Measurements from ENCODE around the gene GPR17.

The GPR17 gene

DNA sequence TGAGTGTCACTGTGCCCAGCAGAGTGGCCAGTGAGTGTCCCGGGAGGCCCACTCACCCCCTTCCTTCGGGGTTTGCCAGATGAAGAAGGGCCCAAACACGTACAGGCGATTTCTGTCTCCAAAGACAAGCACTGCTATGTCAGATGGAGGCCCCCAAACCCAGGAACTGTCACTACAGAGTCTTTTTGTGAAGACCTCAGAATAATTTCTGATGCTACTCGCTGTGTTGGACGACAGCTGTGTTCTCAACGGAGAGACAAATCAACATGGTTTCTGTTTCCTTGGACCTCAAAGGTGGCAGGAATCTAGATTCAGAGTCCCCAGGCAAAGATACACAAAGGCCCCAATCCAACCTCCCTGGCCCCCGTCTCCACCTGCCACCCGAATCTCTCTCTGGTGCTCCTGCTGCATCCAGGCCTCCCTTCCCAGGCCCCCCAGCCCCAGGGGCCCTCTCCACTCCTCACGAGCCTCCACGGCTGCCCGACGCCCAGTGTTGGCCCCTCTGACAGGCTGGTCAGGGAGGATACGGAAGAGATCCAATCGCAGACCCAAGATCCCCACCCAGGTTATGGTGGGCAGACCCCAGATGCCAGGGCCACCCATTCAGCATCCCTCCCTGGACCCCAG is 2.4 kb upstream of the GPR17 start:
- no peak for DNase-seq

DNA sequence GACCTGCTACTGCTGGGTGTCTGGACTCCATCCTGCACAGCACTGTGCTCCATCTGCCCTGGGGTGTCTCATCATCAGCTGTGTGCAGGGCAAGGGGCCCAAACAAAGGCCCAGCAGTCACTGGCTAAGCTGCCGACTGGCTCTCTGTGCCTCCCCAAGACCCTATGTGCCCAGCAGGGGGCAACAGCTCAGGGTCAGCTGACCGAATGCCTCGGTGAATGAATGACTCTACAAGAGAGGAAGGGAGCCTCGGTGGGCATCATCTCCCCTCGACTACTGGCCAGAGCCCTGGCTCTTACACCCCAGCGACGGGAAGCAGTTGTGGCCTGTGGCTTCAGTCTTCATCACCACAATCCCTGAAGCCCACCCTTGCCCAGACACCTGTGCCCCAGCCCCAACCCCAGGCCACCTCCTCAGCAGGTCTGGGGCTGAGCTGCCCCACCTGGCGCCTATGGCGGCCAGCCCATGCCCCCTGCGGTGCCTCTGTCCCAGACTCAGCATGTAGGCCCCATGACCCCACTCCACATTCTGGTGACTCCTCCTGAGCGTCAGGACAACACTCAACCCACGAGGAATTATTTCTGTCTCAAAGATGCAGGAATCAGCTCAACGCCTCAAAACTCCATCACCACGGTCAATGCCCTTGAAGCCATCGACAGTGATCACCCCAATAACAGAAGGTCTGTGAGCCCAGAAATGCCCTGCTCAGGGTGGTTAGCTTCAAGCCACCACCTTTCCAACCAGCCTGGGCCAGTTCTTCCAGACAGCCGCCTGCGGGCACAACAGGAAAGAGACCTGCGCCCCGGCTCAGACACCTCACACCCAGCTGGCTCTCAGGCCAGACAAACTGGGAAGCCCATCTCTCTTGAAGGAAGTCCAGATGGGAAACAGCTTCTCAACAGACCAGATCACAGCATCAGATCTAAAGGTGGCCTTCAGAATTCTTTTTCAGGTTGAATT is 1.6 kb upstream of the GPR17 start:
- no peak for DNase-seq

- no peak for DNase-seq
Observed at GRCh38 chr2:127645026-127645394, 943 bp upstream of the GPR17 start.

DNA sequence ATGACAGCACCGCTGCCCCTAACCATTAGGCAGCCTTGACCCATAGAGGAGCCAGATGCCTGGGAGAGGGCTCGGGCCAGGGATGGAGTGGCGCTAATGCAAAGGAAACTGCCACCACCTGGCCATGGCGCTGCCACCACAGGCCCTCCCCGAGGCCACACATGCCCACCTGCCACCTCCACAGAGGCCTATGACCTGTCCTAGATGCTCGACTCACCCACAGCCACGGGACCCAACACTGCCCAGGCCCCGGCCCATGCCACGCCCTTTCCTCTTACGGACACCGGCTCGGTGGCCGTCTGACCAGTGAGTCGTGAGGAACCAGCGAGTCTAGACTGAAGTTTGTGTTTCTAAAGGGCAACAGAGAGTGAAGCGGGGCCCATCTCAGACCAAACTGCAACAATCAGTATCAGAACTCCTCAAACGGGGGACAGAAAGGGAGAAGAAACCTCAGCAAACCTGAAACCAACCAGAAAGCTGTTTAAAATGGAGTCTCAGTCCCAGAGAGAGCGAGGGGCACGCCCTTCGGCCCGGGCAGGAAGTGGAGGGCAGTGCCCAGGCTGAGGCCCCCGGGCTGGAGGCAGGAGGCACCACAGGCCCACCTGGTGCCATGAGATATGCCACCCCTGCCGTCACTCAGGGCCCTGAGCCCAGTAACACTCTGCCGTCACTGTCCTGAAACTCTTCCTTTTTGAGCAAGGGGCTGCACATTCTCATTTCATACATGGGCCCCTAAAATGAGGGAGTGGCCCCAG is 711 bp downstream of the GPR17 start:
- no peak for DNase-seq

- DNase-seq, result no peak
Observed at GRCh38 chr2:127647242-127648190, 1.6 kb downstream of the GPR17 start.

DNA sequence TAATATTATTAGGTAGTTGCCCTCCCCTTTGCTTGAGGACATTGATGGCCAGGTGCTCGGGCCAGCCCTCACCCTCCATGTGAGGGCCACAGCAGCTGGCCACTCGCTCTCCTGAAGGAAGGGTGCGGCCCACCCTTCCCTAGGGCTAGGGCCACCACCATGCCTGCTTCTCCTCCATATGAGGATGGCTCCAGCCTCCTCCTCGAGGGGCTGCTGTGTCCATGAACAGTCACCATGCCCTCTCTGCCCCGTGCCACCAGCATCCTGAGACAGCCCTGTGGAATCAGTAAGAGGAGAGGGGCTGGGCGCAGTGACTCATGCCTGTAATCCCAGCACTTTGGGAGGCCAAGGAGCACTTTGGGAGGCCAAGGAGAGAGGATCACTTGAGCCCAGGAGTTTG is 2.4 kb downstream of the GPR17 start:
- no peak for DNase-seq

DNA sequence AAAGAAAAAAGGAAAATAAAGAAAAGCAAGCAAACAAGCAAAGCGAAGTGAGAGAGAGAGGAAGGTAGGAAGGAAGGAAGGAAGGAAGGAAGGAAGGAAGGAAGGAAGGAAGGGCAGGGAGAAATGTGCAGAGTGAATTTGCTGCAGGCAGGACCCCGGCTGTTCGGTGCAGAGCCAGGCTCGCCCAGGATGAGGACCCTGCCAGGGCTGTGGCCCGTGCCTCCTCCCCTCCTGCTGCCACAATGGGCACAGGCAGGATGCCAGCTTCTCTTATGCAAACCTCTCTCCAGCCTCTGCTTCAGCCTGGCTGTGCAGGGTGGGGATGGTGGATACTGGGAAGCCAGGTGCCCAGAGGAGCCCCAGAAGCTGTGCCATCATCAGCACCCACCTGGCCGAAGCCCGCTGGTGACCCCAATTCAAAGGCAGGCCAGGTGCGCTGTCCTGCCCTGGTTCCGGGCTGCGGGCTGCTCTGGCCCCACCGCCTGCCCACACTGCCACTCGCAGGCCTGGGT is 3.2 kb downstream of the GPR17 start:
- no peak for DNase-seq

GRCh38 chr2:127649684-127650040 is 3.7 kb downstream of the GPR17 start:
- DNase-seq, result no peak

GRCh38 chr2:127650041-127650784 is 4.3 kb downstream of the GPR17 start:
- DNase-seq, result no peak

GRCh38 chr2:127650785-127651380 is 4.9 kb downstream of the GPR17 start:
- no peak for DNase-seq

DNA sequence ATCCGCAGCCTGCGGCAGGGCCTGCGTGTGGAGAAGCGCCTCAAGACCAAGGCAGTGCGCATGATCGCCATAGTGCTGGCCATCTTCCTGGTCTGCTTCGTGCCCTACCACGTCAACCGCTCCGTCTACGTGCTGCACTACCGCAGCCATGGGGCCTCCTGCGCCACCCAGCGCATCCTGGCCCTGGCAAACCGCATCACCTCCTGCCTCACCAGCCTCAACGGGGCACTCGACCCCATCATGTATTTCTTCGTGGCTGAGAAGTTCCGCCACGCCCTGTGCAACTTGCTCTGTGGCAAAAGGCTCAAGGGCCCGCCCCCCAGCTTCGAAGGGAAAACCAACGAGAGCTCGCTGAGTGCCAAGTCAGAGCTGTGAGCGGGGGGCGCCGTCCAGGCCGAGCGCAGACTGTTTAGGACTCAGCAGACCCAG is 5.4 kb downstream of the GPR17 start:
- no peak for DNase-seq

DNA sequence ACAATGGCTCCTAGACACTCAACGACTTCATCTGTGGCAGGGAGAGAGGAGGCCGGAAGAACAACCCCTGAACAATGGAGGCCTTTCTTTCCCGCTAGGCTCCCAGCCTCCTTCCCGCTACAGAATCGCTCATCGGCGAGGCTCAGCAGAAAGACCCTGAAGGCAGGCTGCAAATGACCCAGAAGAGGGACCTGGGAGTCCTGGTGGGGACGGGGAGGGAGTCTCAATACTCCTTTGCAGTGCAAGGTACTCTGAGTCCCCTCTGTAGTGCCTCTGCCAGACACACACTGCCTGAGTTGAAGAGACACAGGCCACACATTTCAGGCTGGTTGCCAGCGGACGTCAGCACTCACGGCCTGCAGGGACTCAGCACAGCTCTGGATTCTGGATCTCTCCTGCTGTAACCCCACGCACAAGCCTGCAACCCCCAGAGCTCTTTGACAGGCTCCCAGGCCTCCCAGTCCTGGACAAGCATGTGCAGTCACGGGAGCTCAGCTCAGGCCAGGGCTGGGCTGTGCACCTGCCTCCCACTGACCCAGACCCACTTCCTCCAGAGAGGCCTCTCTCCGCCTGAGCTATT is 6.1 kb downstream of the GPR17 start:
- DNase-seq, result no peak

- DNase-seq, result no peak
Observed at GRCh38 chr2:127652786-127653357, 6.9 kb downstream of the GPR17 start.

- DNase-seq, result no peak
Observed at GRCh38 chr2:127653421-127654083, 7.6 kb downstream of the GPR17 start.

DNA sequence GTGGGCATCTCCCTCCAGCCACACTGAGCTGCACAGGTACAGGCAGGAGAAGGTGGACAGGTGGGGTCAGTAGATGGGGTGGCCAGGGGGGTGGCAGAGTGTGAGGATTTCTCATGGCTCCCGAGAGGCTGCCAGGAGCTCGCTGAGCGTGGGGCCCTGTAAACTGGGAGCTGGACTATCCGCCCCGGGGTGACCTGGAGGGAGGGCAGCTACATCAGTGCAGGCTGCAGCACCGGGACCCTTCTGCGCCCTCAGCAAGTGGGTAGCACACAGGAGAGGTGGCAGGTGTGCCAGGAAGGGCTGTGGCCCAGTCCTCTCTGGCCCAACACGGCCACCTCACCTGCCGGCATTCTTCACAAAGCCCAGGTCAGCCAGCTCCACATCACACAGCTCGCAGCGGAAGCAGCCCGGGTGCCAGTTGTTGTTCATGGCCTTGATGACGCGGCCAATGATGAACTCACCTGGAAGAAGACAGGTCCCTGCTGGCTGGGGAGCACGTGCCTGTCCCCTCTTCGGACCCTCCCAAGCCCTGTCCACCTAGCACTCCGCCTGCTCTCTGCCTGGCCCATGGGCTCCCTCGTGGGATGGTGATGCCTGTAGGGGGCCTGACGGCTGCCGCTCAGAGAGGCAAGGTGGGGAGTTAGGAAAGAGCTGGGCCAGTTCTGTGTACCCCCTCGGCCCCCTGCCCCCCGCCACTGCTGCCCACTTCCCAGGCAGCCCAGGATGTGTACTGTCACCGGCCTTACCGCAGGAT is 8.3 kb downstream of the GPR17 start:
- no peak for DNase-seq

DNA sequence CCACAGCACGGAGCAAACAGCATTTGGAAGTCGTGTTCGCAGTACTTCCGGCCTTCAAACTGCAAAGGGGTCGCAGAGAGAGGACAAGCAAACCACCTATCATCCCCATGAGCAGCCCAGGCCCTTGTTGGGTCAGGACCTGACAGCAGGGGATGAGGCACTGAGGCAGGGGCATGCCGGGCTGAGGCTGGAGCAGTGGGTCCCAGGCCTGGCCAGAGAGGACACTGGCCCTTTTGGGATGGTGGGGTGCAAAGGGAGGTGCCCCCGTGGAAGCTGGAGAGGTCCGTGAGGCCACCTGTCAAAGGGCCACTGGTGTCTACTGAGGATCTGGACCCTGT is 8.9 kb downstream of the GPR17 start:
- no peak for DNase-seq

DNA sequence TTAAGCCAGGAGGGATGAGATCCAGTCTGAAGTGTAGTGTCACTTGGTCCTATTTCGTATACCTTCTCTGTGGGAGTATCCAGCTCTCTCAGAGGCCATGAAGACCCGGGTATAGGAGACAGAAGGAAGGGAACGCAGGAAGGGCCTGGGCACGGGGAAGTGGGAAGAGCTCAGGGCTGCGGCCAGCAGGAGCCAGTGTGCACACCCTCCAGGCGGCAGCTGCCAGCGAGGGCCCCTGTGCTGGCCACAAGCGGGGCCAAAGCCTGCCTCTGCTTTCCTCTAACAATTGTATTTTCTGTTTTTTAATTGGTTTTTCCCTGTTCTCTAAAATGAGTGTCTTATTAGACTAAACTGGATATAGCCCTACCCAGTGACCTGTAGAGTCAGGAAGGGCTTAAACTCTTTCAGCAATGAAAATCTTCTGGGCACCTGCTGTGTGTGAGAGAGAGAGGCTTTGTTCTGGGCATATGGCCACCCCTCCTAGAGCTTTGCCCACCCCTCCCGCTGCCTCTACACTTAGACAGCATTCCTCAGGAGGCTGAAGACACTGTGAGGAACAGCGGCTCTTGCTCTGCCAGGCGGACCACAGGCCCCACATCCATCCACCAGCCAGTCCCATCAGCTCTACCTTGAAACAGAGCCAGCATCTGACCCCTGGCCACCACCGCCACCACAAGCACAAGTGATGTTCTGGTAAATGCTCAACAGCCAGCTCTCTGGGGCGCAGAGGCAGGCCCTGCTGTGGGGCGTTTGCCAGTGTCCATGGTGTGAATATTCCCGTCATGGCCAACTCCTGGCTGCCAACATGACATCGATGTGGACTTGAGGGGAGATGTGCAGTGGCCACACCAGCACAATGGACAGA is 9.5 kb downstream of the GPR17 start:
- DNase-seq, result no peak

GRCh38 chr2:127656569-127657231 is 10.7 kb downstream of the GPR17 start:
- no peak for DNase-seq
